SK-N-SH (cell line): ENCODE data around the gene NXPH4. TPM values are rescaled to one million over a fixed set of nuclear protein-coding genes. Genes with fewer than 3 reads are reported as not detected.

Source experiments
- CTCF ChIA-PET: fragments of 300-600, 350-600 bp; formaldehyde crosslinking; extraction: SDS; loops from one replicate; lab custom pipeline; 2021; lab: Yijun Ruan, JAX
- POLR2A ChIA-PET: fragments of 350-600 bp; sonication (Branson Sonifier 250); formaldehyde crosslinking; extraction: SDS; loops from one replicate; lab custom pipeline; 2020; ENCODE audit warnings: antibody characterized with exemption, inconsistent platforms; lab: Yijun Ruan, JAX
- DNase-seq: peaks from one replicate; pipeline ENCODE4 v3.0.0; 2012
- H2AFZ ChIP-seq: fragments of 200-600 bp; sonication (generic); 2 replicates; pipeline ENCODE4 v1.8.1; 2016; ENCODE audit warnings: antibody characterized with exemption, mild to moderate bottlenecking, low read depth
- H3F3A ChIP-seq: fragments of 200-600 bp; sonication (generic); replicated peaks from 2 replicates; pipeline ENCODE3; 2016; ENCODE audit warnings: antibody characterized with exemption, mild to moderate bottlenecking; ENCODE audit not compliant: insufficient read depth
- H3K27ac ChIP-seq, 2 experiments: fragments of 200-500 bp in 1 of 2; fragments of 200-600 bp in 1 of 2; sonication (Bioruptor generic) in 1 of 2; sonication (generic), shearing (Covaris generic) in 1 of 2; 2 replicates each; pipeline versions ENCODE4 v1.5.1 to v1.6.1; 2014 to 2016; ENCODE audit warnings: low read depth in 2 of 2, inconsistent platforms in 1 of 2, low read length in 1 of 2, mild to moderate bottlenecking in 1 of 2, mixed read lengths in 1 of 2
- H3K27me3 ChIP-seq: fragments of 200-600 bp; sonication (generic), shearing (Covaris generic); 2 replicates; pipeline ENCODE4 v1.6.1; 2016; ENCODE audit warnings: mixed run types; ENCODE audit not compliant: insufficient read depth
- H3K36me3 ChIP-seq, 2 experiments: fragments of 200-500 bp in 1 of 2; fragments of 200-600 bp in 1 of 2; sonication (Bioruptor generic) in 1 of 2; sonication (generic) in 1 of 2; replicated peaks in 1 of 2; 2 replicates each; pipeline versions ENCODE3 to v1.5.1; 2014 to 2016; ENCODE audit warnings: low read length in 1 of 2, mild to moderate bottlenecking in 1 of 2; ENCODE audit not compliant: insufficient read depth in 2 of 2, control insufficient read depth in 1 of 2
- H3K4me1 ChIP-seq, 2 experiments: fragments of 200-500 bp in 1 of 2; fragments of 200-600 bp in 1 of 2; sonication (Bioruptor generic) in 1 of 2; sonication (generic), shearing (Covaris generic) in 1 of 2; 2 replicates each; pipeline versions ENCODE4 v1.5.1 to v1.6.1; 2014 to 2016; ENCODE audit warnings: low read depth in 1 of 2, low read length in 1 of 2, mixed run types in 1 of 2; ENCODE audit not compliant: insufficient read depth in 2 of 2, control insufficient read depth in 1 of 2
- H3K4me2 ChIP-seq: fragments of 200-600 bp; sonication (generic), shearing (Covaris generic); 2 replicates; pipeline ENCODE4 v1.6.1; 2017; ENCODE audit warnings: mixed run types
- H3K4me3 ChIP-seq, 2 experiments: fragments of 200-500 bp in 1 of 2; fragments of 200-600 bp in 1 of 2; sonication (Bioruptor generic) in 1 of 2; sonication (generic), shearing (Covaris generic) in 1 of 2; 2 replicates each; pipeline versions ENCODE4 v1.5.1 to v1.8.1; 2014 to 2016; ENCODE audit warnings: low read depth in 2 of 2, inconsistent platforms in 1 of 2, low read length in 1 of 2, mild to moderate bottlenecking in 1 of 2, mixed read lengths in 1 of 2, moderate library complexity in 1 of 2
- H3K79me2 ChIP-seq: fragments of 200-600 bp; sonication (generic); 2 replicates; pipeline ENCODE4 v1.8.1; 2017; ENCODE audit warnings: mild to moderate bottlenecking; ENCODE audit not compliant: insufficient read depth
- H3K9ac ChIP-seq: fragments of 200-600 bp; sonication (generic); 2 replicates; pipeline ENCODE4 v1.6.1; 2017; ENCODE audit warnings: mixed run types
- H3K9me2 ChIP-seq: fragments of 200-600 bp; sonication (generic); 2 replicates; pipeline ENCODE4 v1.6.1; 2017; ENCODE audit warnings: mixed run types
- H3K9me3 ChIP-seq: fragments of 200-600 bp; sonication (generic); 2 replicates; pipeline ENCODE4 v1.6.1; 2017; ENCODE audit warnings: mixed run types, mild to moderate bottlenecking, moderate library complexity
- H4K20me1 ChIP-seq: fragments of 200-600 bp; sonication (generic); 2 replicates; pipeline ENCODE4 v1.6.1; 2017; ENCODE audit warnings: mild to moderate bottlenecking, mixed run types; ENCODE audit not compliant: insufficient read depth
- EP300 ChIP-seq, 2 experiments: IDR thresholded peaks; 2 replicates each; pipeline versions ENCODE4 v1.4.0 to v1.6.1; 2012; ENCODE audit warnings: borderline replicate concordance in 1 of 2, low read depth in 1 of 2, low read length in 1 of 2
- EZH2phosphoT487 ChIP-seq: fragments of 200-600 bp; sonication (generic); IDR thresholded peaks from 2 replicates; pipeline ENCODE4 v1.6.1; 2017; ENCODE audit warnings: low read depth, mixed run types, mild to moderate bottlenecking, antibody characterized with exemption, moderate library complexity, borderline replicate concordance
- FOXJ3 ChIP-seq: sonication (generic); formaldehyde crosslinking; IDR thresholded peaks from 2 replicates; pipeline ENCODE4 v1.5.1; 2020; ENCODE audit warnings: mild to moderate bottlenecking, missing genetic modification reagents
- FOXM1 ChIP-seq: IDR thresholded peaks from 2 replicates; pipeline ENCODE4 v1.4.0; 2012; ENCODE audit warnings: low read depth, mild to moderate bottlenecking
- GABPA ChIP-seq: IDR thresholded peaks from 2 replicates; pipeline ENCODE4 v1.4.0; 2012; ENCODE audit warnings: low read depth, mild to moderate bottlenecking
- JUND ChIP-seq: IDR thresholded peaks from 2 replicates; pipeline ENCODE4 v1.4.0; 2012
- RAD21 ChIP-seq: IDR thresholded peaks from 2 replicates; pipeline ENCODE4 v1.6.1; 2012; ENCODE audit warnings: mild to moderate bottlenecking, low read length
- RCOR1 ChIP-seq: fragments of 150-350 bp; IDR thresholded peaks from 2 replicates; pipeline ENCODE4 v1.6.1; 2017; ENCODE audit warnings: antibody characterized with exemption, low read length
- SIN3A ChIP-seq: IDR thresholded peaks from 2 replicates; pipeline ENCODE4 v1.6.1; 2012; ENCODE audit warnings: low read depth, mild to moderate bottlenecking, low read length, moderate library complexity, borderline replicate concordance
- YY1 ChIP-seq: IDR thresholded peaks from 2 replicates; pipeline ENCODE4 v1.4.0; 2012; ENCODE audit warnings: low read depth, mild to moderate bottlenecking
- WGBS: methylation state at CpG from one replicate; pipeline ENCODE4 v1.1.6; 2017; ENCODE audit warnings: low lambda C conversion rate; 5-methylcytosine and 5-hydroxymethylcytosine counted together
- polyA plus RNA-seq, 3 experiments: library from polyadenylated mRNA; depleted of rRNA; stranded (reverse); fragments of >200 nt; gene quantifications; 2 replicates each; pipeline ENCODE4 v1.2.3, GENCODE V29; 2012
- TF ChIP-seq, protein P1 (sequence below): IDR thresholded peaks from 2 replicates; pipeline ENCODE4 v1.4.0; 2012; ENCODE audit warnings: low read depth, borderline replicate concordance
- TF ChIP-seq, protein P2 (sequence below): IDR thresholded peaks from 2 replicates; pipeline ENCODE4 v1.4.0; 2012; ENCODE audit warnings: low read depth

The NXPH4 gene
- polyA plus RNA-seq, 1 of the 3 experiments (the other 2 are of a cell fraction) = 0.31 TPM

DNA sequence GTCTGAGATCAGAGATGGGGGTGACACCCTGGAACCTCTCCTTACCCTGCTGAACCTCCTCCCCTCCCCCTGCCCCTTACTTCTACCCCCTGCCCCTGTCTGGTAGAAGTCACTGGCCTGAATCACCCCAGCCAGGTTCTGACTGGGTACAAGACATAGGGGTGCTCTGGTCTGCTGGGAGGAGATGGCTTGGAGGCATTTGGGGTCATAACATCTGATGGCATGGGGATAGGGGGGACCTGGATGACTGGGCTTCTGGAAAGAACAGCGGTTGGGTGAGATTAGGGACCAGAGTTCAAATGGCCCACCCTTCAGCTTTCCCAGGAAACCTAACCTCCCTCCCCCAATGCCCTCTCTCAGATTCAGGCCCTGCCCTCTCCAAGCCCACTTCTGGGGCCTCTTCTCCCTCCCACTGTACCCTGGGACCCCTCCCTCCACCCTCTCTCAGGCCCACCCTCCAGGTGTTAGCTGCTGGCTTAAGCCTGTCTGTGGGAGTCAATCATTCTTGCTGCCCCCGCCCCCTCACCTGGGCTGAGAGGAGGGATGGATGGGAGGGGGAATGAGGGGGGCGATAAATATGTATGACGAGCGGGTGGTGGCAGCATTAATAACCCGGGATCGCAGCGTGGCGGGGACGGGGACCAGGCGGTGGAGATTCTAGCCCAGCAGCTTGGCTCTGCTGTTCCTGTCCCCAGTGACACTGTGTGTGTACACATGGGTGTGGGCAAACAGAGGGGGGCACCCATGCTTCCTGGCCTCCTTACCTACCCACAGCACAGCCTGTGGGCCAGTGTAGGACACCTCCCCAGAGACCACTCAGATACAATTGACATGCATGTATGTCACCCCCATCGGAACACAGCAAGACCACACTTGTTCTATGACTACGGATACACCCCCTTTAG lies 5.9 kb downstream of the NXPH4 start:
- 81% methylated on average over 13 of the region's 13 CpGs for WGBS
- DNase-seq = no peak
- H3K9ac ChIP-seq = no peak overlapping the region
- H3K9me2 ChIP-seq = no peaks in the 10 kb centered on the region
- H3K36me3 ChIP-seq = no peaks in the 10 kb centered on the region
- H4K20me1 ChIP-seq = no peaks in the 10 kb centered on the region
- H3K79me2 ChIP-seq = no peaks in the 10 kb centered on the region
- H3K4me3 ChIP-seq = no peak overlapping the region
- no peak overlapping the region for H3K4me2 ChIP-seq
- TF ChIP-seq, protein P1, sequence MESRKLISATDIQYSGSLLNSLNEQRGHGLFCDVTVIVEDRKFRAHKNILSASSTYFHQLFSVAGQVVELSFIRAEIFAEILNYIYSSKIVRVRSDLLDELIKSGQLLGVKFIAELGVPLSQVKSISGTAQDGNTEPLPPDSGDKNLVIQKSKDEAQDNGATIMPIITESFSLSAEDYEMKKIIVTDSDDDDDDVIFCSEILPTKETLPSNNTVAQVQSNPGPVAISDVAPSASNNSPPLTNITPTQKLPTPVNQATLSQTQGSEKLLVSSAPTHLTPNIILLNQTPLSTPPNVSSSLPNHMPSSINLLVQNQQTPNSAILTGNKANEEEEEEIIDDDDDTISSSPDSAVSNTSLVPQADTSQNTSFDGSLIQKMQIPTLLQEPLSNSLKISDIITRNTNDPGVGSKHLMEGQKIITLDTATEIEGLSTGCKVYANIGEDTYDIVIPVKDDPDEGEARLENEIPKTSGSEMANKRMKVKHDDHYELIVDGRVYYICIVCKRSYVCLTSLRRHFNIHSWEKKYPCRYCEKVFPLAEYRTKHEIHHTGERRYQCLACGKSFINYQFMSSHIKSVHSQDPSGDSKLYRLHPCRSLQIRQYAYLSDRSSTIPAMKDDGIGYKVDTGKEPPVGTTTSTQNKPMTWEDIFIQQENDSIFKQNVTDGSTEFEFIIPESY = no peak
- POLR2A ChIA-PET = no interaction called here
- H3K27me3 ChIP-seq = peaks cover 36% of the 10 kb centered on the region; the same call in 1 of the 2 replicates
- no peaks in the 10 kb centered on the region for H3F3A ChIP-seq
- no peak overlapping the region for H3K27ac ChIP-seq
- CTCF ChIA-PET = interaction anchor here (0.7 to 31.5 kb wide), 3 partner anchors 10 to 240 kb away, joined by 3 to 937 read pairs (median 271); partner anchors contain the start of gene NXPH4
- peaks cover 0 to 4% of the 10 kb centered on the region in 2 experiments; a peak in 1 of 4 replicates for H3K4me1 ChIP-seq
- H3K9me3 ChIP-seq = no peaks in the 10 kb centered on the region
- H2AFZ ChIP-seq = no peak overlapping the region

DNA sequence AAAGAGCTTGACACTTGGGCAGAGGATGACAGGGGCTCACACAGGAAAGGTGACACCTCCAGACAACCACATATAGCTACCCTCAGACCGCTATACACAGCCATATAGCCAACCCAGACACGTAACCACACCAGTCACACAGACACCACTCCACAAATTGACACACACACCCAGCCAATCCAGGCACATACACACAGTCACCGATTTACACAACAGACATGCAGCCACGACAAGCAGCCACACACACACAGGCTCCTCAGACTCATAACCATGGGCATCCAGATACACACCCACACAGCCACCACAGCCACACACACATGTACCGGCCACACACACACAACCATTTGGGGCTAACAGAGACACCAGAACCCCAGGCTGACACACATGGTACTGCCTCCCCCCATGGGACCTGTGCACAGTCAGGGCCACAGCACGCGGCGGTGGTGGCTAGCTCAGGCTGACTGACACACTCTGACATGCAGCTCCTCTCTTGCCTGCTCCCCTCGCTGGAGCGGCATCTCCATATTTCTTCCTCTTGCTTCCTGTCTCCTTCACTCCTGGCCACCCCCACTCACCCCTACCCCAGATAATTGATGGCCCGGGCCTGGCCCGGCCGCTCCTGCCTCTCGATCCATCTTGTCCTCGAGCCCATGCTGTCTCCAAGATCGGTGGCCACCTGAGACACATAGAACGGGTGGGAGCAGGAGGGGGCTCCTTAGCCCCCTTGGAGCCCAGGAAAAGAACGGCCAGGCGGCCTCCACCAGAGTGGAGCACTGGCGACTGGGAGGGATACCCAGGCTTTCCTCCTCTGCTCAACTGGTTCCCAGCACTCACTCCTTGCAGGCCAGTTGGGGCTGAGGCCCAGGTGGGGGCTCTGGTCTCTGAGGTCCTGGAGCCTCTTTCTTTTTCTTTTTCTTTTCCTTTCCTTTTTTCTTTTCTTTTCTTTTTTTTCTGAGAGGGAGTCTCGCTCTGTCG lies 6.9 kb downstream of the NXPH4 start:
- H3F3A ChIP-seq = no peaks in the 10 kb centered on the region
- DNase-seq = no peak
- ChIA-PET CTCF (interaction anchor here (0.7 to 31.5 kb wide), 5 partner anchors 11 to 239 kb away, joined by 3 to 937 read pairs (median 6); partner anchors contain the start of genes INHBE and NXPH4), POLR2A (no interaction called here)
- no peak overlapping the region for H3K4me2 ChIP-seq
- peaks cover 0 to 2% of the 10 kb centered on the region in 2 experiments; a peak in 1 of 4 replicates for H3K4me1 ChIP-seq
- TF ChIP-seq EZH2phosphoT487 (no peak), EP300 (IDR thresholded peaks at IDR 0.05; ENCODE audit: borderline replicate concordance in 1 of 2, low read depth in 1 of 2, low read length in 1 of 2) (no peak), JUND (no peak), FOXJ3 (CRISPR knock-in tag) (no peak), SIN3A (no peak), YY1 (no peak), FOXM1 (no peak), RAD21 (no peak), RCOR1 (no peak), GABPA (no peak)
- TF ChIP-seq, protein P2, sequence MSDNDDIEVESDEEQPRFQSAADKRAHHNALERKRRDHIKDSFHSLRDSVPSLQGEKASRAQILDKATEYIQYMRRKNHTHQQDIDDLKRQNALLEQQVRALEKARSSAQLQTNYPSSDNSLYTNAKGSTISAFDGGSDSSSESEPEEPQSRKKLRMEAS = no peak
- TF ChIP-seq, protein P1 = no peak
- TF ChIP-seq, all 33 proteins: peak for 0
- H3K9me2 ChIP-seq = no peaks in the 10 kb centered on the region
- peaks cover 34% of the 10 kb centered on the region; the same call in 1 of the 2 replicates for H3K27me3 ChIP-seq
- H2AFZ ChIP-seq = no peak overlapping the region
- no peak overlapping the region for H3K4me3 ChIP-seq
- H3K79me2 ChIP-seq = no peaks in the 10 kb centered on the region
- H3K36me3 ChIP-seq = no peaks in the 10 kb centered on the region
- no peaks in the 10 kb centered on the region for H3K9me3 ChIP-seq
- H3K9ac ChIP-seq = no peak overlapping the region
- 87% methylated on average over 18 of the region's 22 CpGs for WGBS
- H3K27ac ChIP-seq = no peak overlapping the region
- no peaks in the 10 kb centered on the region for H4K20me1 ChIP-seq
